Measurements from ENCODE around the gene SLC16A13. TPM values are rescaled to one million over a fixed set of nuclear protein-coding genes. Genes with fewer than 3 reads are reported as not detected.

The SLC16A13 gene
- total and polyA plus RNA-seq, 5 donors from 2014 or later: 1.1 to 3.8 (median 1.6) TPM

GRCh38 chr17:6996256-6997011, 39.4 kb upstream of the SLC16A13 start:
- H3K4me1 ChIP-seq (ENCODE audit: control insufficient read depth, insufficient read depth, low read length, poor library complexity, severe bottlenecking): no peaks in the 10 kb centered on the region
- no peak overlapping the region for H3K27ac ChIP-seq (ENCODE audit: insufficient read depth, low read length, poor library complexity, severe bottlenecking)
- H3K36me3 Mint-ChIP-seq: peaks cover 24% of the 10 kb centered on the region
- H3K9me3 Mint-ChIP-seq: peaks cover 0 to 1% (median 0%) of the 10 kb centered on the region in 7 donors
- no peak overlapping the region for H3K27ac Mint-ChIP-seq
- no peak for ATAC-seq (ENCODE audit: low read depth in 2 of 2)
- H3K9me3 ChIP-seq (ENCODE audit: control insufficient read depth in 2 of 2, low read length in 2 of 2): no peaks in the 10 kb centered on the region
- H3K4me3 ChIP-seq (ENCODE audit: low read depth, low read length): no peak overlapping the region
- no peak for DNase-seq
- H3K27me3 Mint-ChIP-seq: no peaks in the 10 kb centered on the region
- H3K4me1 Mint-ChIP-seq: peaks cover 0 to 11% (median 7%) of the 10 kb centered on the region in 4 donors
- no peak overlapping the region for H3K4me3 Mint-ChIP-seq
- peaks cover 32% of the 10 kb centered on the region for H3K36me3 ChIP-seq (ENCODE audit: control insufficient read depth, insufficient read depth, low read length)
- H3K27me3 ChIP-seq (ENCODE audit: control insufficient read depth, insufficient read depth, low read length): no peaks in the 10 kb centered on the region

- H3K36me3 ChIP-seq (ENCODE audit: control insufficient read depth, insufficient read depth, low read length): peaks cover 39% of the 10 kb centered on the region
- no peaks in the 10 kb centered on the region for H3K27me3 ChIP-seq (ENCODE audit: control insufficient read depth, insufficient read depth, low read length)
- peaks cover 29% of the 10 kb centered on the region for H3K36me3 Mint-ChIP-seq
- H3K4me1 Mint-ChIP-seq: peaks cover 3 to 14% (median 9%) of the 10 kb centered on the region in 4 donors
- no peaks in the 10 kb centered on the region for H3K9me3 ChIP-seq (ENCODE audit: control insufficient read depth in 2 of 2, low read length in 2 of 2)
- DNase-seq (no peak), ATAC-seq (ENCODE audit: low read depth in 2 of 2) (no peak)
- no peak overlapping the region for H3K4me3 Mint-ChIP-seq
- H3K4me1 ChIP-seq (ENCODE audit: control insufficient read depth, insufficient read depth, low read length, poor library complexity, severe bottlenecking): no peaks in the 10 kb centered on the region
- H3K27ac Mint-ChIP-seq: peak overlapping the region in 1 of 3 donors; percentile 70
- H3K27ac ChIP-seq (ENCODE audit: insufficient read depth, low read length, poor library complexity, severe bottlenecking): no peak overlapping the region
- no peaks in the 10 kb centered on the region for H3K27me3 Mint-ChIP-seq
- no peak overlapping the region for H3K4me3 ChIP-seq (ENCODE audit: low read depth, low read length)
- peaks cover 0 to 1% (median 0%) of the 10 kb centered on the region in 7 donors for H3K9me3 Mint-ChIP-seq
Measured at GRCh38 chr17:6997171-6997570, 38.6 kb upstream of the SLC16A13 start.

DNA sequence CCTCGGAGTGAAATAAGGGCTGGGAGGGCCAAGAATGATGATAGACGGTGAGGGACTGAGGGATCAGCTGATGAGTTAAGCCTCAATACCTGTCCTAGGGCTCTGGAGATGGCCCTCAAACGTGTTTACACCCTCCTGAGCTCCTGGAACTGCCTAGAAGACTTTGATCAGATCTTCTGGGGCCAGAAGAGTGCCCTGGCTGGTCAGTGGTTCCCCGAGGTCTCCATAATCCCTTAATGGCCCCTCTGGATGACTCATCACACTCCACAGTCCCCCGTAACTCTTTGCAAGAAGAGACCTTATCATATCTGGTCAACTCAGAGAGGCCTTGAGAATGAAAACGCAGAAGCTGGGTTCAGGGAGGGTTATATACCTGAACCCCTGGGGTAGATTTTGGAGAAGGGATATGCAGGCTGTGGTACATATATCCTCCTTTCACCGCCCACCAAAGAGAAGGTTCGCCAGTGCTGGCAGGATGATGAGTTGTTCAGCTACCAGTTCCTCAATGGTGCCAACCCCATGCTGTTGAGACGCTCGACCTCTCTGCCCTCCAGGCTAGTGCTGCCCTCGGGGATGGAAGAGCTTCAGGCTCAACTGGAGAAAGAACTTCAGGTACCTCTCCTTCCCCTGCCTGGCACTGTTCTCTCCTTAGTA, 36.8 kb upstream of the SLC16A13 start:
- peaks cover 6 to 17% (median 11%) of the 10 kb centered on the region in 4 donors for H3K4me1 Mint-ChIP-seq
- no peaks in the 10 kb centered on the region for H3K27me3 Mint-ChIP-seq
- Histone ChIP-seq H3K9me3 (ENCODE audit: control insufficient read depth in 2 of 2, low read length in 2 of 2) (no peaks in the 10 kb centered on the region), H3K4me3 (ENCODE audit: low read depth, low read length) (no peak overlapping the region), H3K27me3 (ENCODE audit: control insufficient read depth, insufficient read depth, low read length) (no peaks in the 10 kb centered on the region), H3K27ac (ENCODE audit: insufficient read depth, low read length, poor library complexity, severe bottlenecking) (no peak overlapping the region), H3K4me1 (ENCODE audit: control insufficient read depth, insufficient read depth, low read length, poor library complexity, severe bottlenecking) (no peaks in the 10 kb centered on the region), H3K36me3 (ENCODE audit: control insufficient read depth, insufficient read depth, low read length) (peaks cover 55% of the 10 kb centered on the region)
- H3K9me3 Mint-ChIP-seq: peaks cover 0 to 1% (median 0%) of the 10 kb centered on the region in 7 donors
- no peak for DNase-seq
- no peak overlapping the region for H3K4me3 Mint-ChIP-seq
- peak overlapping the region in 1 of 3 donors; percentile 20 for H3K27ac Mint-ChIP-seq
- no peak for ATAC-seq (ENCODE audit: low read depth in 2 of 2)
- H3K36me3 Mint-ChIP-seq: peaks cover 35% of the 10 kb centered on the region

DNA sequence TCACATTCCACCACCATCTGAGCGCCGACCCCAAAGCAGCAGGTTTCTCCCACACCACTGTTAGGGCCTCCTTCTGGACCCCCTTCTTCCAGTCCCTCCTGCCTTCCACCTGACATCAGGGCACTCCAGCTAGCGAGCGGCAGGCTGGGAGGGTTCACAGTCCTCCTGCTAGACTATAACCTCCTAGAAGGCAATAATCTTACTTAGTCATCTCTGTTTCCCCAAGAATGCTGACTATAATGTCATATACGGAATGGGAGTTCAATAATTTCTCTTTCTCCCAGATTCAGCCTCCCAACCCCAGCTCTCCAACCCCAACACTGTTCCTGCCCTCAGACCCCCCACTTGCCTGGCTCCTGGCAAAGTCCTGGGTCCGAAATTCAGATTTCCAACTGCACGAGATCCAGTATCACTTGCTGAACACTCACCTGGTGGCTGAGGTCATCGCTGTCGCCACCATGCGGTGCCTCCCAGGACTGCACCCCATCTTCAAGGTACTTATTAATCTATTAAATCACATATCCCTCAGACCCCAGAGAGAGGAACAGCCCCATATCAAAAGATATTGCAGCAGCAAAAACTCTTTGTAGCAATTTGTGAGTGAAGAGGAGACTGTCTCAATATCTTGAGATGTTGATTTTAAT, 34.4 kb upstream of the SLC16A13 start:
- Mint-ChIP-seq H3K4me3 (no peak overlapping the region), H3K27me3 (no peaks in the 10 kb centered on the region), H3K36me3 (peaks cover 35% of the 10 kb centered on the region), H3K9me3 (peaks cover 0 to 1% (median 0%) of the 10 kb centered on the region in 7 donors), H3K4me1 (peaks cover 7 to 30% (median 16%) of the 10 kb centered on the region in 4 donors), H3K27ac (peak overlapping the region in 2 of 3 donors; percentile 77 to 86)
- Histone ChIP-seq H3K27me3 (ENCODE audit: control insufficient read depth, insufficient read depth, low read length) (no peaks in the 10 kb centered on the region), H3K9me3 (ENCODE audit: control insufficient read depth in 2 of 2, low read length in 2 of 2) (no peaks in the 10 kb centered on the region), H3K4me3 (ENCODE audit: low read depth, low read length) (no peak overlapping the region), H3K36me3 (ENCODE audit: control insufficient read depth, insufficient read depth, low read length) (peaks cover 55% of the 10 kb centered on the region), H3K27ac (ENCODE audit: insufficient read depth, low read length, poor library complexity, severe bottlenecking) (no peak overlapping the region), H3K4me1 (ENCODE audit: control insufficient read depth, insufficient read depth, low read length, poor library complexity, severe bottlenecking) (no peaks in the 10 kb centered on the region)
- peak; percentile 21 to 56 (median 32) for DNase-seq
- no peak for ATAC-seq (ENCODE audit: low read depth in 2 of 2)

DNA sequence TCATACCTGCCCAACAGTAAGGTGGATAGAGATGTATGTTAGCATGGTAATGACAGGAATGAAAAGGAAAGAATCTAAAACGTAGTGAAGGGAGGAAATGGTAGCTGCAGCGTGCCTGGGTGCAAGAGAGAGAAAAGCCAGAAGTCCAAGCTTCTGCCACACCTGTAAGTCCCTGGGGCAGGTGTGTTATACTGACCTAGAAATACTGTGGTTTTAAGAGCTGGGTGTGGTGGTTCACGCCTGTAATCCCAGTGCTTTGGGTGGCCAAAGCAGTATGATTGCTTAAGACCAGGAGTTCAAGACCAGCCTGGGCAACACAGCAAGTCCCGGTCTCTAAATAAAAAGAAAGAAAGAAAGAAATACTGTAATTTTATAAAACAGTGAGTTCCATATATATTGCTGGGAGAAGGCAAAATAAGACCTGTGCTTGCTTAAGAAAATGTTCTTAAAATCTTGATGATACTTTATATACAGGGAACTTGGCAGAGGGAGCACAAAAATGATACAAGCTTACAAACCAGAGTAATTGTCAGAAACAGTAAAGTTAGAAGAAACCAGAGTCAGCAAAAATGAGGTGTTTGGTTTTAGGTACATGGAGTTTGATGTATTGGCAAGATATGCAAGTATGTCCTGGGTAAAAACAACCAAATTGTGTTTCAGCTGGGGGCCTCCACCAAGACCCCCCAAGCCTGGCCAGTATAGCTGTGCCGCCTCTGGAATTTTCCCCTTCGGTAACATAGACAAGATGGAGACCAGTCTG, 33.3 kb upstream of the SLC16A13 start:
- Mint-ChIP-seq H3K9me3 (peaks cover 0 to 1% (median 0%) of the 10 kb centered on the region in 7 donors), H3K27ac (peak overlapping the region in 2 of 3 donors; percentile 3 to 29), H3K36me3 (peaks cover 35% of the 10 kb centered on the region), H3K4me1 (peaks cover 11 to 37% (median 22%) of the 10 kb centered on the region in 4 donors), H3K27me3 (no peaks in the 10 kb centered on the region), H3K4me3 (no peak overlapping the region)
- ATAC-seq (ENCODE audit: low read depth in 2 of 2) (no peak), DNase-seq (no peak)
- H3K27ac ChIP-seq (ENCODE audit: insufficient read depth, low read length, poor library complexity, severe bottlenecking): no peak overlapping the region
- no peak overlapping the region for H3K4me3 ChIP-seq (ENCODE audit: low read depth, low read length)
- H3K4me1 ChIP-seq (ENCODE audit: control insufficient read depth, insufficient read depth, low read length, poor library complexity, severe bottlenecking): no peaks in the 10 kb centered on the region
- no peaks in the 10 kb centered on the region for H3K9me3 ChIP-seq (ENCODE audit: control insufficient read depth in 2 of 2, low read length in 2 of 2)
- peaks cover 49% of the 10 kb centered on the region for H3K36me3 ChIP-seq (ENCODE audit: control insufficient read depth, insufficient read depth, low read length)
- H3K27me3 ChIP-seq (ENCODE audit: control insufficient read depth, insufficient read depth, low read length): no peaks in the 10 kb centered on the region

- no peaks in the 10 kb centered on the region for H3K27me3 ChIP-seq (ENCODE audit: control insufficient read depth, insufficient read depth, low read length)
- ATAC-seq (ENCODE audit: low read depth in 2 of 2) (no peak), DNase-seq (no peak)
- no peaks in the 10 kb centered on the region for H3K27me3 Mint-ChIP-seq
- H3K36me3 Mint-ChIP-seq: peaks cover 28% of the 10 kb centered on the region
- H3K4me3 ChIP-seq (ENCODE audit: low read depth, low read length): no peak overlapping the region
- H3K4me1 ChIP-seq (ENCODE audit: control insufficient read depth, insufficient read depth, low read length, poor library complexity, severe bottlenecking): no peaks in the 10 kb centered on the region
- H3K4me3 Mint-ChIP-seq: no peak overlapping the region
- peaks cover 11 to 38% (median 25%) of the 10 kb centered on the region in 4 donors for H3K4me1 Mint-ChIP-seq
- H3K9me3 Mint-ChIP-seq: peaks cover 0 to 1% (median 0%) of the 10 kb centered on the region in 7 donors
- no peaks in the 10 kb centered on the region for H3K9me3 ChIP-seq (ENCODE audit: control insufficient read depth in 2 of 2, low read length in 2 of 2)
- peaks cover 43% of the 10 kb centered on the region for H3K36me3 ChIP-seq (ENCODE audit: control insufficient read depth, insufficient read depth, low read length)
- peak overlapping the region in 1 of 3 donors; percentile 40 for H3K27ac Mint-ChIP-seq
- H3K27ac ChIP-seq (ENCODE audit: insufficient read depth, low read length, poor library complexity, severe bottlenecking): no peak overlapping the region
Measured at GRCh38 chr17:7003745-7004144, 32.1 kb upstream of the SLC16A13 start.
